ENCODE measurements around the gene MAP2K5. TPM values are rescaled to one million over a fixed set of nuclear protein-coding genes. Genes with fewer than 3 reads are reported as not detected.

MAP2K5 gene
- total and polyA plus RNA-seq, 10 of the 15 experiments (the other 5 are each of a cell fraction or from before 2014, with no cell fraction given) = 1.3 to 19.4 (median 9.6) TPM

DNA sequence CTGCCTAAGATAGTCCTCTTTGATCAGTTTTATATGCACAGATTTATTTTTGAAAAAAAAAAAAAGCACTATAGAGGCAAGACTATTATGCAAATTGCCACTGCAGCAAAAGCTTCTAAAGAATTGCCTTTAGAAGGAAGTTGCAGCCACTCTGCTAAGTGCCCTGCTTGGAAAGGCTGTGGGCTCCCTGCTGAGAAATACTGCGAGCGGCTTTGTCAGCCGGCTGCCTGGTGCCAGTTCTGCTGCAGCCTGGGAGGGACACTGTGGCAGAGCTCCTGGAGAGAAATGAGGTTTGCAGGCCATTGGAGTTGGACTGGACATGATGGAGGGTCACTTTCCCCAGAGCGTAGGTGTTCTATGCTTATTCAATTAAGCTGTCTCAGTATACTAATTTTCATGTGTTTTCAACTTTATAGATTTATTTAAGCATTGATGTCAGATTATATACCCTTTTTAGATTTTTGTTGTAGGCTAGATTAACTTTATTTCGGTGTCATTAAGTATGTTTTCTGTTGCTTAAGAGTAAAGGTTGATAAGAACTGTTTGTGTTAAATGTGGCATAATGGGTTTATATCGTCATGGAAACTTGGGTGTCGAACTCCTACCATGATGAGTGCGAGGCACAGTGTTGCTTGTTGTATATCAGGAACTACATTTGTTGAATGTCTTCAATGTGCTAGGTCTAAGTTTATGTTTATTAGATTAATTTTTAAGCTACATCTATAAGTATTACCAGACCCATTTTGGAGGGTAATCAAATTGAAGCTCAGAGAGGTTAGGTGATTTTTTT lies 6.6 kb downstream of the MAP2K5 start:
- H3K36me3 ChIP-seq (ENCODE audit: control insufficient read depth in 2 of 2, insufficient read depth in 2 of 2, low read length in 1 of 2) = peaks cover 3% of the 10 kb centered on the region in 2 experiments; a peak in 1 of 4 replicates
- ChIA-PET CTCF (interaction anchor here (0.8 to 1.5 kb wide), 6 partner anchors 11 to 287 kb away, joined by 3 to 6 read pairs (median 5); no protein-coding TSS in a partner anchor), RAD21 (ENCODE audit: unreplicated experiment) (interaction anchor here (0.7 to 1.3 kb wide), 4 partner anchors 27 to 92 kb away, joined by 3 read pairs; partner anchors contain the start of gene C15orf61), POLR2A (interaction anchor here (1.5 kb wide), 1 partner anchor 13 kb away, joined by 7 read pairs; no protein-coding TSS in a partner anchor), SMC1A (ENCODE audit: uncharacterized antibody, unreplicated experiment) (interaction anchor here (1.0 to 3.9 kb wide), 9 partner anchors 8 to 45 kb away, joined by 3 to 19 read pairs (median 4); partner anchors contain the start of gene C15orf61)
- in situ Hi-C loops (cut with MboI) = loop anchor here (25.0 kb wide), 1 partner anchor 1263 kb away; the partner anchor contains the start of gene ANP32A
- H3K27me3 ChIP-seq (replicated peaks in 1 of 2; ENCODE audit: control insufficient read depth in 2 of 2, insufficient read depth in 2 of 2, low read length in 1 of 2) = no peaks in the 10 kb centered on the region
- BruUV-seq (replicated peaks) = no TSS peak
- no peak overlapping the region for H3K27ac ChIP-seq (ENCODE audit: control insufficient read depth, insufficient read depth)
- no peaks in the 10 kb centered on the region for H3K79me2 ChIP-seq (ENCODE audit: control insufficient read depth, insufficient read depth, low read length)
- TF ChIP-seq, protein P1, sequence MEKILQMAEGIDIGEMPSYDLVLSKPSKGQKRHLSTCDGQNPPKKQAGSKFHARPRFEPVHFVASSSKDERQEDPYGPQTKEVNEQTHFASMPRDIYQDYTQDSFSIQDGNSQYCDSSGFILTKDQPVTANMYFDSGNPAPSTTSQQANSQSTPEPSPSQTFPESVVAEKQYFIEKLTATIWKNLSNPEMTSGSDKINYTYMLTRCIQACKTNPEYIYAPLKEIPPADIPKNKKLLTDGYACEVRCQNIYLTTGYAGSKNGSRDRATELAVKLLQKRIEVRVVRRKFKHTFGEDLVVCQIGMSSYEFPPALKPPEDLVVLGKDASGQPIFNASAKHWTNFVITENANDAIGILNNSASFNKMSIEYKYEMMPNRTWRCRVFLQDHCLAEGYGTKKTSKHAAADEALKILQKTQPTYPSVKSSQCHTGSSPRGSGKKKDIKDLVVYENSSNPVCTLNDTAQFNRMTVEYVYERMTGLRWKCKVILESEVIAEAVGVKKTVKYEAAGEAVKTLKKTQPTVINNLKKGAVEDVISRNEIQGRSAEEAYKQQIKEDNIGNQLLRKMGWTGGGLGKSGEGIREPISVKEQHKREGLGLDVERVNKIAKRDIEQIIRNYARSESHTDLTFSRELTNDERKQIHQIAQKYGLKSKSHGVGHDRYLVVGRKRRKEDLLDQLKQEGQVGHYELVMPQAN (conservative IDR thresholded peaks at IDR 0.05) = no peak
- TF ChIP-seq, protein P2, sequence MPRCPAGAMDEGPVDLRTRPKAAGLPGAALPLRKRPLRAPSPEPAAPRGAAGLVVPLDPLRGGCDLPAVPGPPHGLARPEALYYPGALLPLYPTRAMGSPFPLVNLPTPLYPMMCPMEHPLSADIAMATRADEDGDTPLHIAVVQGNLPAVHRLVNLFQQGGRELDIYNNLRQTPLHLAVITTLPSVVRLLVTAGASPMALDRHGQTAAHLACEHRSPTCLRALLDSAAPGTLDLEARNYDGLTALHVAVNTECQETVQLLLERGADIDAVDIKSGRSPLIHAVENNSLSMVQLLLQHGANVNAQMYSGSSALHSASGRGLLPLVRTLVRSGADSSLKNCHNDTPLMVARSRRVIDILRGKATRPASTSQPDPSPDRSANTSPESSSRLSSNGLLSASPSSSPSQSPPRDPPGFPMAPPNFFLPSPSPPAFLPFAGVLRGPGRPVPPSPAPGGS (IDR thresholded peaks at IDR 0.05; ENCODE audit: borderline replicate concordance, insufficient read depth, low read depth, low read length, poor library complexity, severe bottlenecking) = no peak
- TF ChIP-seq RBBP5 (conservative IDR thresholded peaks at IDR 0.05) = no peak
- TF ChIP-seq POU2F2 (IDR thresholded peaks at IDR 0.05; ENCODE audit: borderline replicate concordance, low read depth, low read length) = peak; percentile 34; the same call in 1 of the 3 replicates
- TF ChIP-seq POLR2AphosphoS5 (IDR thresholded peaks at IDR 0.05; ENCODE audit: low read length) = no peak
- TF ChIP-seq PML (IDR thresholded peaks at IDR 0.05; ENCODE audit: low read length) = no peak
- H4K20me1 ChIP-seq (ENCODE audit: control insufficient read depth, insufficient read depth) = no peaks in the 10 kb centered on the region
- H3K9me3 ChIP-seq (replicated peaks; ENCODE audit: control insufficient read depth, insufficient read depth, low read length) = no peaks in the 10 kb centered on the region
- H3K9ac ChIP-seq (ENCODE audit: control insufficient read depth, insufficient read depth, low read length) = no peak overlapping the region
- H3K4me1 ChIP-seq (ENCODE audit: control insufficient read depth, insufficient read depth, low read length) = peaks cover 5% of the 10 kb centered on the region
- no peak for DNase-seq (ENCODE audit: low read depth, low spot score)
- peak; percentile 52 for ATAC-seq
- H3K4me2 ChIP-seq (ENCODE audit: control insufficient read depth, insufficient read depth) = no peak overlapping the region
- intact Hi-C loops (cut with micrococcal nuclease; ENCODE audit: unreplicated experiment) = no loop called here
- H2AFZ ChIP-seq (ENCODE audit: control insufficient read depth, low read depth, low read length) = no peak overlapping the region
- FAIRE-seq = no peak
- H3K4me3 ChIP-seq = no peak overlapping the region
- WGBS (ENCODE audit: insufficient coverage, insufficient replicate concordance, low lambda C conversion rate, missing lambda C conversion rate) = 89% methylated on average over 8 of the region's 8 CpGs

All from GM12878 (cell line).